ENCODE data around the gene PLGRKT. TPM values are rescaled to one million over a fixed set of nuclear protein-coding genes. Genes with fewer than 3 reads are reported as not detected.

PLGRKT gene
- total and polyA plus RNA-seq, 10 donors = 12.8 to 27.9 (median 18.3) TPM

DNA sequence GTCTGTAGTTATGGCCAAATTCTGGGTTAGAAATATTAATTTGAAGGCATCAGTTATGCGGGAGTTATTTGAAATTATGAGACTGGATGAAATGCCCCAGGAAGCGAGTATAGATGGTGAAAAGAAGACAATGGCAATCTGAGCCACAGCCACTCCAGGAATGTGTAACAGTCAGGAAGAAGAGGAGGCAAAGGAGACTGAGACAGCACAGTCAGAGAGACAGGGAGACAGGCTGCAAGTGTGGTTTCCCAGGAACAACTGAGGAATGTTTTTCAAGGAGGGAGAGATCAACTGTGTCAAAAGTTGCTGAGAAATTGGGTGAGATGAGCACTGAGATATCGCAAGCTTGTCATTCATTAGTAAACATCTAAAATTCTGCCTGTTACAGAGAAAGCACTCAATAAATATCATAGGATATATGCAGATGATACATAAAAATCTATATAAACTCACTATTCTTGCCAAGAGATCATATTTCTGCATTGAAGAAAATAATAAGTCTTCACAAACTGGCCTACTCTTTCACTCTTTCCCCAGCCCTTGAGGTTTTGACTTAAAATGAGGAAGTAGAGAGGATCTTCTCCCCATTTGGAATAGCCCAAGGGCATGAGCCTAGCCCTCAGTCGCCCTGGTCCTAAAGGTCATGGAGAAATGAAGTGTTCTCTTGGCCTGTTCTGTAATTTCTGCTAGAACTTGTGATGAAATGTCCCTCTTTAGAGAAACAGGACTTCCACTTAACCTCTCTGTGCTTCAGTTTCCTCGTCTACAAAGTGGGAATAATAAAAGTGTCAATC is 49.5 kb downstream of the PLGRKT start:
- no peak overlapping the region for H3K27ac ChIP-seq
- no peaks in the 10 kb centered on the region for H3K36me3 ChIP-seq
- no peaks in the 10 kb centered on the region for H3K9me3 ChIP-seq
- 70 to 83% (median 76%) methylated on average over 5 of the region's 5 CpGs for WGBS, 5 donors
- no peaks in the 10 kb centered on the region for H3K27me3 ChIP-seq (replicated peaks in 1 of 7)
- DNase-seq = no peak
- intact Hi-C loops (cut with DNase I; ENCODE audit: low total_unique reads) = no loop called here
- no peak overlapping the region for H3K4me3 ChIP-seq
- H3K4me1 ChIP-seq = peaks cover 0 to 12% (median 0%) of the 10 kb centered on the region in 6 donors
- TF ChIP-seq POLR2AphosphoS5 (IDR thresholded peaks at IDR 0.05) (no peak), POLR2A (IDR thresholded peaks at IDR 0.05) (no peak)
- TF ChIP-seq, protein P1, sequence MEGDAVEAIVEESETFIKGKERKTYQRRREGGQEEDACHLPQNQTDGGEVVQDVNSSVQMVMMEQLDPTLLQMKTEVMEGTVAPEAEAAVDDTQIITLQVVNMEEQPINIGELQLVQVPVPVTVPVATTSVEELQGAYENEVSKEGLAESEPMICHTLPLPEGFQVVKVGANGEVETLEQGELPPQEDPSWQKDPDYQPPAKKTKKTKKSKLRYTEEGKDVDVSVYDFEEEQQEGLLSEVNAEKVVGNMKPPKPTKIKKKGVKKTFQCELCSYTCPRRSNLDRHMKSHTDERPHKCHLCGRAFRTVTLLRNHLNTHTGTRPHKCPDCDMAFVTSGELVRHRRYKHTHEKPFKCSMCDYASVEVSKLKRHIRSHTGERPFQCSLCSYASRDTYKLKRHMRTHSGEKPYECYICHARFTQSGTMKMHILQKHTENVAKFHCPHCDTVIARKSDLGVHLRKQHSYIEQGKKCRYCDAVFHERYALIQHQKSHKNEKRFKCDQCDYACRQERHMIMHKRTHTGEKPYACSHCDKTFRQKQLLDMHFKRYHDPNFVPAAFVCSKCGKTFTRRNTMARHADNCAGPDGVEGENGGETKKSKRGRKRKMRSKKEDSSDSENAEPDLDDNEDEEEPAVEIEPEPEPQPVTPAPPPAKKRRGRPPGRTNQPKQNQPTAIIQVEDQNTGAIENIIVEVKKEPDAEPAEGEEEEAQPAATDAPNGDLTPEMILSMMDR (IDR thresholded peaks at IDR 0.05 in 8 of 11, conservative IDR thresholded peaks at IDR 0.05 in 3 of 11) = no peak

GRCh38 chr9:5384436-5384835 is 53.3 kb downstream of the PLGRKT start:
- no peak for DNase-seq
- H3K27ac ChIP-seq = no peak overlapping the region
- H3K9me3 ChIP-seq = no peaks in the 10 kb centered on the region
- no peaks in the 10 kb centered on the region for H3K27me3 ChIP-seq (replicated peaks in 1 of 7)
- H3K36me3 ChIP-seq = peaks cover 0 to 13% (median 0%) of the 10 kb centered on the region in 6 donors
- TF ChIP-seq POLR2AphosphoS5 (IDR thresholded peaks at IDR 0.05) = no peak
- TF ChIP-seq, protein P1 (IDR thresholded peaks at IDR 0.05 in 8 of 11, conservative IDR thresholded peaks at IDR 0.05 in 3 of 11) = no peak
- no peak for TF ChIP-seq POLR2A (IDR thresholded peaks at IDR 0.05)
- H3K4me3 ChIP-seq = no peak overlapping the region
- peaks cover 0 to 10% (median 0%) of the 10 kb centered on the region in 6 donors for H3K4me1 ChIP-seq
- intact Hi-C loops (cut with DNase I; ENCODE audit: low total_unique reads) = no loop called here

DNA sequence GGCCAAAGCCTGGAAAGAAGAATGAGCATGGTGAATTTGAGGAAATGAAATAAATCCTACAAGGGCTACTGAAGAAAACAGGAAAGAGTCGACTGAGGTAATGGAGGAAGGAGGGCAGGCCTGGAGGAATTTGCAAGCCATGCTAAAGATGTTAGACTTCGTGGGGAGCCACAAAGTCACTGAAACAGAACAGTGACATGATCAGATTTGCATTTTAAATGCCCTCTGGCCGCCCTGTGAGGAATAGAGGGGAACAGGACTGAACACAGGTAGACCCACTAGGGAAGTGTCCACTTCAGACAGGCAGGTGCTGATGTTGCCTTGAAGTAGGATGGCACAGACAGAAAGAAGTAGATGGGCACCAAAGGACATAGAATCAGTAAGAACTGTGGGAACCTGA is 55.2 kb downstream of the PLGRKT start:
- TF ChIP-seq, protein P1 (IDR thresholded peaks at IDR 0.05 in 8 of 11, conservative IDR thresholded peaks at IDR 0.05 in 3 of 11) = no peak
- TF ChIP-seq POLR2AphosphoS5 (IDR thresholded peaks at IDR 0.05) = no peak
- TF ChIP-seq POLR2A (IDR thresholded peaks at IDR 0.05) = no peak
- H3K9me3 ChIP-seq = no peaks in the 10 kb centered on the region
- H3K4me3 ChIP-seq = no peak overlapping the region
- no peaks in the 10 kb centered on the region for H3K27me3 ChIP-seq (replicated peaks in 1 of 7)
- H3K36me3 ChIP-seq = peaks cover 0 to 13% (median 0%) of the 10 kb centered on the region in 6 donors
- no peak for DNase-seq
- H3K27ac ChIP-seq = no peak overlapping the region
- no peaks in the 10 kb centered on the region for H3K4me1 ChIP-seq
- intact Hi-C loops (cut with DNase I; ENCODE audit: low total_unique reads) = no loop called here
- 62 to 66% (median 65%) methylated on average over 3 of the region's 3 CpGs for WGBS, 5 donors

- 67 to 81% (median 76%) methylated on average over 6 of the region's 6 CpGs for WGBS, 5 donors
- no peak for DNase-seq
- intact Hi-C loops (cut with DNase I; ENCODE audit: low total_unique reads) = no loop called here
- Histone ChIP-seq H3K9me3 (no peaks in the 10 kb centered on the region), H3K36me3 (peaks cover 0 to 5% (median 0%) of the 10 kb centered on the region in 6 donors), H3K27ac (no peak overlapping the region), H3K27me3 (replicated peaks in 1 of 7) (no peaks in the 10 kb centered on the region), H3K4me1 (no peaks in the 10 kb centered on the region), H3K4me3 (no peak overlapping the region)
- TF ChIP-seq POLR2A (IDR thresholded peaks at IDR 0.05) = no peak
- TF ChIP-seq POLR2AphosphoS5 (IDR thresholded peaks at IDR 0.05) = no peak
Observed at GRCh38 chr9:5375790-5376477, 61.8 kb downstream of the PLGRKT start.
